ENCODE results near the gene RANBP2. TPM values are rescaled to one million over a fixed set of nuclear protein-coding genes. Genes with fewer than 3 reads are reported as not detected.
"Not testable (repeated sequence)": the region's sequence is repeated elsewhere in the genome, so short reads cannot be mapped to it uniquely, and the experiment has no call there.

The RANBP2 gene
- total RNA-seq, 1 donor from 2014 or later, result 67.7 TPM

DNA sequence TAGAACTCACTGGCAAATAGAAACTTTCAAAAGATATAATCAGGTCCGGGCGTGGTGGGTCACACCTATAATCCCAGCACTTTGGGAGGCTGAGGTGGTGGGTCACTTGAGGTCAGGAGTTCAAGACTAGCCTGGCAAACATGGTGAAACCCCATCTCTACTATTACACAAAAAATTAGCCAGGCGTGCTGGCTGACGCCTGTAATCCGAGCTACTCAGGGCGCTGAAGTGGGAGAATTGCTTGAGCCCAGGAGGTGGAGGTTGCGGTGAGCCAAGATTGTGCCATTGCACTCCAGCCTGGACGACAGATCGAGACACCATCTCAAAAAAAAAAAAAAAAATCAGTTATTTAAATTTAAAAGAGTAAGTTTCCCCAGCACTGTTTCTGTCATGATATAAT, 38.7 kb downstream of the RANBP2 start:
- not testable (repeated sequence) for H3K4me3 Mint-ChIP-seq (ENCODE audit: unreplicated experiment); DNase-seq (ENCODE audit: low spot score); H3K9me3 Mint-ChIP-seq (ENCODE audit: unreplicated experiment); H3K27me3 Mint-ChIP-seq (ENCODE audit: unreplicated experiment); H3K4me1 Mint-ChIP-seq (ENCODE audit: unreplicated experiment); H3K27ac Mint-ChIP-seq (ENCODE audit: unreplicated experiment); H3K36me3 Mint-ChIP-seq (ENCODE audit: low read depth, unreplicated experiment)

DNA sequence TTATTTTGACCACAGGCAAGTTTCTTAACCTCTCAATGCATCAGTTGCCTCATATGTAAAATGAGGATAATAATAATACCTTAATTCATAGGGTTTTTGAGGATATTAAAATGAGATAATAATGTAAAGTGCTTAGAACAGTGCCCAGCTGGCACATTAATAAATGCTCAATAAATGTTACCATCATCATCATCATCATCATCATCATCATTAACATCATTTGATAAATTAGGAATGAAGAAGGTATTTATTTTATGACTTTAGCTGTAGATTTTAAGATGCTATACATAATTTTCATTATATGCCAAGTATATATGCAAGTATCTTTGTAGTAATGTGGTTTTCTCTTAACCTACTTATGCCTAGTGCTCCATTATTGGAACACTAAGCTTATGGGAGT, 43.3 kb downstream of the RANBP2 start:
- not testable (repeated sequence) for H3K4me3 Mint-ChIP-seq (ENCODE audit: unreplicated experiment); H3K27ac Mint-ChIP-seq (ENCODE audit: unreplicated experiment); H3K9me3 Mint-ChIP-seq (ENCODE audit: unreplicated experiment); DNase-seq (ENCODE audit: low spot score); H3K4me1 Mint-ChIP-seq (ENCODE audit: unreplicated experiment); H3K27me3 Mint-ChIP-seq (ENCODE audit: unreplicated experiment)
- H3K36me3 Mint-ChIP-seq (ENCODE audit: low read depth, unreplicated experiment), result peaks cover 21% of the 10 kb centered on the region

DNA sequence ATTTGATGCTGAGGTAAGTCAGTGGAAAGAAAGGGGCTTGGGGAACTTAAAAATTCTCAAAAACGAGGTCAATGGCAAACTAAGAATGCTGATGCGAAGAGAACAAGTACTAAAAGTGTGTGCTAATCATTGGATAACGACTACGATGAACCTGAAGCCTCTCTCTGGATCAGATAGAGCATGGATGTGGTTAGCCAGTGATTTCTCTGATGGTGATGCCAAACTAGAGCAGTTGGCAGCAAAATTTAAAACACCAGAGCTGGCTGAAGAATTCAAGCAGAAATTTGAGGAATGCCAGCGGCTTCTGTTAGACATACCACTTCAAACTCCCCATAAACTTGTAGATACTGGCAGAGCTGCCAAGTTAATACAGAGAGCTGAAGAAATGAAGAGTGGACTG, 47.4 kb downstream of the RANBP2 start:
- H3K4me1 Mint-ChIP-seq (ENCODE audit: unreplicated experiment); H3K27ac Mint-ChIP-seq (ENCODE audit: unreplicated experiment); H3K9me3 Mint-ChIP-seq (ENCODE audit: unreplicated experiment); H3K4me3 Mint-ChIP-seq (ENCODE audit: unreplicated experiment); DNase-seq (ENCODE audit: low spot score); H3K27me3 Mint-ChIP-seq (ENCODE audit: unreplicated experiment): not testable (repeated sequence)
- H3K36me3 Mint-ChIP-seq (ENCODE audit: low read depth, unreplicated experiment), result peaks cover 21% of the 10 kb centered on the region

DNA sequence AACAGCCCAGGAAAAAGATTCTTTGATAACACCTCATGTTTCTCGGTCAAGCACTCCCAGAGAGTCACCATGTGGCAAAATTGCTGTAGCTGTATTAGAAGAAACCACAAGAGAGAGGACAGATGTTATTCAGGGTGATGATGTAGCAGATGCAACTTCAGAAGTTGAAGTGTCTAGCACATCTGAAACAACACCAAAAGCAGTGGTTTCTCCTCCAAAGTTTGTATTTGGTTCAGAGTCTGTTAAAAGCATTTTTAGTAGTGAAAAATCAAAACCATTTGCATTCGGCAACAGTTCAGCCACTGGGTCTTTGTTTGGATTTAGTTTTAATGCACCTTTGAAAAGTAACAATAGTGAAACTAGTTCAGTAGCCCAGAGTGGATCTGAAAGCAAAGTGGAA, 48.6 kb downstream of the RANBP2 start:
- not testable (repeated sequence) for H3K4me1 Mint-ChIP-seq (ENCODE audit: unreplicated experiment); H3K27me3 Mint-ChIP-seq (ENCODE audit: unreplicated experiment); H3K4me3 Mint-ChIP-seq (ENCODE audit: unreplicated experiment); H3K27ac Mint-ChIP-seq (ENCODE audit: unreplicated experiment); DNase-seq (ENCODE audit: low spot score); H3K9me3 Mint-ChIP-seq (ENCODE audit: unreplicated experiment)
- peaks cover 26% of the 10 kb centered on the region for H3K36me3 Mint-ChIP-seq (ENCODE audit: low read depth, unreplicated experiment)

DNA sequence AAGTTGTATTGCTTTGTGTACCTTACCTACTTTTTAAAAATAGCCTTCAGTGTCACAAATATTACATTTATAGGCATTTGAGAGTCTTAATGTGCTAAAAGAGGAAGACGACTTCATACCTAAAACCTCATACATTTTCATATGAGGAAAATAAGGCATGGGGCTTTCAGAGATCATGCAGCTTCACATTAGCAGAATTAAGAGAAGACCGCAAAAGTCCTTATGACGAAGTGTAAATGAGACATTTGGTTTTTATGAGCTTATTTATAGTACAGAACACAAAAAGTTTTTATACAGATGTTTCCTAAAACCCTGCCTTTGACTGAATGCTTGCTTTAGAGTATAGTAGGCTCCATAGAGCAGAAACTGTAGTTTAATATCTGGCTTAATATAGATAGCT, 57.2 kb downstream of the RANBP2 start:
- no peak overlapping the region for H3K27ac Mint-ChIP-seq (ENCODE audit: unreplicated experiment)
- no peak for DNase-seq (ENCODE audit: low spot score)
- TF ChIP-seq, protein P1, sequence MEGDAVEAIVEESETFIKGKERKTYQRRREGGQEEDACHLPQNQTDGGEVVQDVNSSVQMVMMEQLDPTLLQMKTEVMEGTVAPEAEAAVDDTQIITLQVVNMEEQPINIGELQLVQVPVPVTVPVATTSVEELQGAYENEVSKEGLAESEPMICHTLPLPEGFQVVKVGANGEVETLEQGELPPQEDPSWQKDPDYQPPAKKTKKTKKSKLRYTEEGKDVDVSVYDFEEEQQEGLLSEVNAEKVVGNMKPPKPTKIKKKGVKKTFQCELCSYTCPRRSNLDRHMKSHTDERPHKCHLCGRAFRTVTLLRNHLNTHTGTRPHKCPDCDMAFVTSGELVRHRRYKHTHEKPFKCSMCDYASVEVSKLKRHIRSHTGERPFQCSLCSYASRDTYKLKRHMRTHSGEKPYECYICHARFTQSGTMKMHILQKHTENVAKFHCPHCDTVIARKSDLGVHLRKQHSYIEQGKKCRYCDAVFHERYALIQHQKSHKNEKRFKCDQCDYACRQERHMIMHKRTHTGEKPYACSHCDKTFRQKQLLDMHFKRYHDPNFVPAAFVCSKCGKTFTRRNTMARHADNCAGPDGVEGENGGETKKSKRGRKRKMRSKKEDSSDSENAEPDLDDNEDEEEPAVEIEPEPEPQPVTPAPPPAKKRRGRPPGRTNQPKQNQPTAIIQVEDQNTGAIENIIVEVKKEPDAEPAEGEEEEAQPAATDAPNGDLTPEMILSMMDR (IDR thresholded peaks at IDR 0.05; ENCODE audit: unreplicated experiment), result no peak
- H3K27me3 Mint-ChIP-seq (ENCODE audit: unreplicated experiment), result peaks cover 2% of the 10 kb centered on the region
- no peaks in the 10 kb centered on the region for H3K9me3 Mint-ChIP-seq (ENCODE audit: unreplicated experiment)
- H3K4me3 Mint-ChIP-seq (ENCODE audit: unreplicated experiment), result no peak overlapping the region
- H3K4me1 Mint-ChIP-seq (ENCODE audit: unreplicated experiment), result no peaks in the 10 kb centered on the region
- H3K36me3 Mint-ChIP-seq (ENCODE audit: low read depth, unreplicated experiment), result peaks cover 9% of the 10 kb centered on the region

DNA sequence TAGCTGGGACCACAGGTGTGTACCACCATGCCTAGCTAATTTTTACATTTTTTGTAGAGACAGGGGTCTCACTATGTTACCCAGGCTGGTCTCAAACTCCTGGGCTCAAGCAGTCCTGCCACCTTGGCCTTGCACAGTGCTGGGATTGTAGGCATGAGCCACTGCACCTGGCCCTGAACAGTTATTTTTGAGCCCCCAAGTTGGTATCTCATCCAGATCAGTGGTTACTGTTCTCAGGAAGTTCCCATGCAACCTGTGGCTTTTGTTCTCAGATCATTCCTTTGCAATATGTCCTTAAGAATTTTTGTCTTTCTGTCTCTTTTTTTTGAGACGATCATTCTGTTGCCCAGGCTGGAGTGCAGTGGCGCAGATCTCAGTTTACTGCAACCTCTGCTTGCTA, 59.6 kb downstream of the RANBP2 start:
- H3K9me3 Mint-ChIP-seq (ENCODE audit: unreplicated experiment), result no peaks in the 10 kb centered on the region
- DNase-seq (ENCODE audit: low spot score), result no peak
- no peak overlapping the region for H3K27ac Mint-ChIP-seq (ENCODE audit: unreplicated experiment)
- TF ChIP-seq, protein P1 (IDR thresholded peaks at IDR 0.05; ENCODE audit: unreplicated experiment), result no peak
- H3K36me3 Mint-ChIP-seq (ENCODE audit: low read depth, unreplicated experiment), result peaks cover 18% of the 10 kb centered on the region
- H3K27me3 Mint-ChIP-seq (ENCODE audit: unreplicated experiment), result no peaks in the 10 kb centered on the region
- H3K4me1 Mint-ChIP-seq (ENCODE audit: unreplicated experiment), result no peaks in the 10 kb centered on the region
- H3K4me3 Mint-ChIP-seq (ENCODE audit: unreplicated experiment), result no peak overlapping the region

DNA sequence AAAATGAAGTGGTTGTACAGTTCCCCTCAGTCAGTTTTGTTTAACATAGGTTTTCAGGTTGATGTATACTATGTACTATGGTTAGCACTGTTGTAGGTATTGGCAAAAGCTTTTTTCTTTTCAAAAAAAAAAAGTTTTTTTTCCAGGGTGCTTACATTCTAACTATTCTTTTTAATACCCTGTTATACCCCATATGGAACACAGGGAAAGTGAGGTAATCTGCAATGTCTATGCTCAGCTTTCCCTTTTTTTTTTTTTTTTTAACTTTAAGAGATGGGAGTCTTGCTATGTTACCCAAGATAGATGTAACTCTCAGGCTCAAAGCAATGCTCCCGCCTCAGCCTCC, 66.7 kb downstream of the RANBP2 start:
- Mint-ChIP-seq H3K4me3 (ENCODE audit: unreplicated experiment) (peak overlapping the region; percentile 97), H3K27ac (ENCODE audit: unreplicated experiment) (peak overlapping the region; percentile 89), H3K36me3 (ENCODE audit: low read depth, unreplicated experiment) (peaks cover 16% of the 10 kb centered on the region), H3K4me1 (ENCODE audit: unreplicated experiment) (peaks cover 8% of the 10 kb centered on the region), H3K27me3 (ENCODE audit: unreplicated experiment) (peaks cover 2% of the 10 kb centered on the region), H3K9me3 (ENCODE audit: unreplicated experiment) (no peaks in the 10 kb centered on the region)
- TF ChIP-seq, protein P1 (IDR thresholded peaks at IDR 0.05; ENCODE audit: unreplicated experiment), result no peak
- no peak for DNase-seq (ENCODE audit: low spot score)

All from endothelial cell (in vitro differentiated cells).